Transverse colon (tissue), 4 donors: ENCODE results near the gene AOAH. TPM values are rescaled to one million over a fixed set of nuclear protein-coding genes. Genes with fewer than 3 reads are reported as not detected.
A peak's percentile ranks its signal among the peaks of the same experiment; 100 is the strongest.

Experiments used
- DNase-seq: peaks from one replicate; pipeline ENCODE4 v3.0.0-alpha.2; 2019
- H3K27ac ChIP-seq, 4 donors: fragments of 200-600 bp; sonication (generic); 2 replicates each; pipeline ENCODE4 v1.5.1; 2016 to 2018; ENCODE audit warnings: inconsistent platforms in 4 of 4
- H3K27me3 ChIP-seq: fragments of 200-600 bp; sonication (generic); 2 replicates; pipeline ENCODE4 v1.5.1; 2017; ENCODE audit warnings: inconsistent platforms
- H3K36me3 ChIP-seq, 4 donors: fragments of 200-600 bp; sonication (generic); 2 replicates each; pipeline ENCODE4 v1.5.1; 2017 to 2019; ENCODE audit warnings: inconsistent platforms in 4 of 4
- H3K4me1 ChIP-seq, 4 donors: fragments of 200-600 bp; sonication (generic); 2 replicates each; pipeline ENCODE4 v1.5.1; 2017 to 2020; ENCODE audit warnings: inconsistent platforms in 4 of 4
- H3K4me3 ChIP-seq, 4 donors: fragments of 200-600 bp; sonication (generic); 1 replicate in 1 of 4; 2 replicates in 3 of 4; pipeline versions ENCODE4 v1.5.1 to v1.6.1; 2017 to 2019; ENCODE audit warnings: inconsistent platforms in 4 of 4
- H3K9me3 ChIP-seq, 2 donors: fragments of 200-600 bp; sonication (generic); 2 replicates each; pipeline ENCODE4 v1.5.1; 2017 to 2019; ENCODE audit warnings: inconsistent platforms in 2 of 2
- EP300 ChIP-seq: sonication (generic); formaldehyde crosslinking; IDR thresholded peaks from one replicate; pipeline ENCODE4 v1.6.1; 2017; ENCODE audit warnings: antibody characterized with exemption, low read depth
- POLR2A ChIP-seq: fragments of 450-650 bp; IDR thresholded peaks from one replicate; pipeline ENCODE4 v1.6.1; 2016; ENCODE audit warnings: antibody characterized with exemption, mild to moderate bottlenecking, moderate library complexity
- POLR2AphosphoS5 ChIP-seq, 3 donors: sonication (generic); formaldehyde crosslinking; IDR thresholded peaks; one replicate each; pipeline ENCODE4 v1.6.1; 2016; ENCODE audit warnings: antibody characterized with exemption in 3 of 3
- WGBS, 2 donors: methylation state at CpG; one replicate each; pipeline ENCODE4 v1.1.5; 2018; ENCODE audit warnings: low coverage in 1 of 2; 5-methylcytosine and 5-hydroxymethylcytosine counted together
- in situ Hi-C, 4 donors: fragments of 200-750 bp; cut with MboI; loops; one replicate each; pipeline versions ENCODE4 v1.15.0 to v1.15.1; 2017; ENCODE audit warnings: low sequenced_read_pairs in 3 of 4, low pct_ligation_motif_present in 1 of 4, low pct_unique_long_range_greater_than_20kb in 1 of 4
- intact Hi-C: fragments of 100-400 bp; cut with DNase I; formaldehyde crosslinking; loops from one replicate; pipeline ENCODE4 v1.15.1; 2023; ENCODE audit warnings: low total_unique reads
- total RNA-seq, 4 donors: library from RNA; depleted of rRNA; stranded (reverse); fragments of >200 nt; gene quantifications; one replicate each; pipeline ENCODE4 v1.1.0, GENCODE V29; 2016
- TF ChIP-seq, protein P1 (sequence below), 5 experiments: fragments of 200-600 bp in 3 of 5; fragments of 450-650 bp in 2 of 5; sonication (generic) in 3 of 5; IDR thresholded peaks; 1 replicate in 2 of 5; 2 replicates in 3 of 5; pipeline ENCODE4 v1.5.1; 2016 to 2017; ENCODE audit warnings: antibody characterized with exemption in 5 of 5, inconsistent platforms in 3 of 5, mild to moderate bottlenecking in 2 of 5, moderate library complexity in 1 of 5

Gene AOAH
- total RNA-seq, 4 donors from 2014 or later, result 82.8 to 139 (median 102) TPM

DNA sequence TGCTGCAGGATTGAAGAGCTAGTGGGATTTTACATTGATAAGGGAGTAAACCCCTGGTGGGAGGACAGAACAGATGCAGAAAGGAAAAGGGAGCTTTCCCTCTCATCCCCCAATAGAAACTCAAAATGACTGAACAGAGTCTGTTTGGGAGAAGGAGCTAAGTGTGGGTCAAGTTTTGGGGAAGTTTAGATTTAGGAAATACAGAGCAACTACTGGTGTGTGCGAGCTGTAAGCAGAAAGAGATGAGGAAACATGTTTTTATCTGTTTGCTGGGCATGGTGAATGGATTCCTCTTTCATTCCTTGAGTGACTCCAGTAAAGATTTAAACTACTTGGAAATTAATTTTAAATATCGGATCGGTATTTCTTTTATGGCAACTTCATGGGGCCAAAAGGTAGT, 132.7 kb downstream of the AOAH start:
- no peak for TF ChIP-seq EP300
- intact Hi-C loops (no loop called here), in situ Hi-C loops (no loop called here)
- WGBS, 2 donors, result 75 to 100% methylated on average over 3 of the region's 3 CpGs
- Histone ChIP-seq H3K36me3 (peaks cover 0 to 2% (median 0%) of the 10 kb centered on the region in 4 donors), H3K27me3 (no peaks in the 10 kb centered on the region), H3K4me3 (no peak overlapping the region), H3K4me1 (no peaks in the 10 kb centered on the region), H3K9me3 (no peaks in the 10 kb centered on the region), H3K27ac (no peak overlapping the region)
- no peak for DNase-seq

DNA sequence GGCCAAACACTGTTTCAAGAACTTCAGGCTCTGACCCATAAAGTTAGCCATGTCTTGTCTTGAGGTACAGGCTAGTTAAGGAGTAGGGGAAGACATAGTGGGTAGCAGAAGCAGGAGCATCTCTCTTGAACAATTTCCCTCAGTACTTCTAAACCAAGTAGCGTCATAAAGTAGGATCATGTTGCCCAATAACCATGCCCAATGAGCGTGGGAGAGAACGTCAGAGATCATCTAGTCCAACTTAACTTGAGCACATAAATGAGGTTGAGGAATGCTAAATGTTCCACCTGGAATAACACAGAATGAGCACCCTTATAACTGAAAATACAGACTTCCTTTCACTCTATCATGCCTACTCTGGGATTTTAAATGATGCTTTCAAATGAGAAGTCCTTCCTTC, 134.9 kb downstream of the AOAH start:
- H3K27ac ChIP-seq, result no peak overlapping the region
- no peak overlapping the region for H3K4me3 ChIP-seq
- TF ChIP-seq EP300 (no peak), POLR2AphosphoS5 (IDR thresholded peaks at IDR 0.05) (no peak), POLR2A (no peak)
- TF ChIP-seq, protein P1, sequence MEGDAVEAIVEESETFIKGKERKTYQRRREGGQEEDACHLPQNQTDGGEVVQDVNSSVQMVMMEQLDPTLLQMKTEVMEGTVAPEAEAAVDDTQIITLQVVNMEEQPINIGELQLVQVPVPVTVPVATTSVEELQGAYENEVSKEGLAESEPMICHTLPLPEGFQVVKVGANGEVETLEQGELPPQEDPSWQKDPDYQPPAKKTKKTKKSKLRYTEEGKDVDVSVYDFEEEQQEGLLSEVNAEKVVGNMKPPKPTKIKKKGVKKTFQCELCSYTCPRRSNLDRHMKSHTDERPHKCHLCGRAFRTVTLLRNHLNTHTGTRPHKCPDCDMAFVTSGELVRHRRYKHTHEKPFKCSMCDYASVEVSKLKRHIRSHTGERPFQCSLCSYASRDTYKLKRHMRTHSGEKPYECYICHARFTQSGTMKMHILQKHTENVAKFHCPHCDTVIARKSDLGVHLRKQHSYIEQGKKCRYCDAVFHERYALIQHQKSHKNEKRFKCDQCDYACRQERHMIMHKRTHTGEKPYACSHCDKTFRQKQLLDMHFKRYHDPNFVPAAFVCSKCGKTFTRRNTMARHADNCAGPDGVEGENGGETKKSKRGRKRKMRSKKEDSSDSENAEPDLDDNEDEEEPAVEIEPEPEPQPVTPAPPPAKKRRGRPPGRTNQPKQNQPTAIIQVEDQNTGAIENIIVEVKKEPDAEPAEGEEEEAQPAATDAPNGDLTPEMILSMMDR (IDR thresholded peaks at IDR 0.05), result no peak
- WGBS, 2 donors, result 75 to 94% methylated on average over 2 to 3 of the region's 3 CpGs
- intact Hi-C loops, result no loop called here
- no peaks in the 10 kb centered on the region for H3K27me3 ChIP-seq
- H3K4me1 ChIP-seq, result no peaks in the 10 kb centered on the region
- peaks cover 0 to 2% (median 0%) of the 10 kb centered on the region in 4 donors for H3K36me3 ChIP-seq
- in situ Hi-C loops, result no loop called here
- no peaks in the 10 kb centered on the region for H3K9me3 ChIP-seq
- no peak for DNase-seq

DNA sequence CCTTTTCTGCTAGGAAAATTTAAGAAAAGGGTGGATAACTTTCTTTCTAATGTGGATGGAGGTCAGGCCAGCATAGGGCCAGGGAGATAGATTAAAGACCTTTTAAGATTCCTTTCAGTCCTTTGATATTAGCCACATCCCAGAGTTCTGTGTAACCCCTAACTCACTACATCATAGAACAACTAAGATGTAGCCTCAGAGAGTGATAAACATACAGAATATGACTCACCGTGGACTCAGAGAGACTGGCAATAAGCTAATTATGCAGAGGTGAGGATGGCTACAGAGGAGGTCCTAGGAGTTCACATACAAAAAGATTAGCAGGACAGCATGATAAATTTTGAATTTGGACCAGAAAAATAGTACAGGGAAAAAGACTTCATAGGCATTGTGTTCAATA, 141.0 kb downstream of the AOAH start:
- Histone ChIP-seq H3K9me3 (no peaks in the 10 kb centered on the region), H3K27me3 (no peaks in the 10 kb centered on the region), H3K36me3 (peaks cover 0 to 10% (median 0%) of the 10 kb centered on the region in 4 donors), H3K27ac (peak overlapping the region in 2 of 4 donors; percentile 36 to 53), H3K4me1 (no peaks in the 10 kb centered on the region), H3K4me3 (no peak overlapping the region)
- in situ Hi-C loops, result no loop called here
- intact Hi-C loops, result no loop called here
- TF ChIP-seq POLR2A (no peak), POLR2AphosphoS5 (IDR thresholded peaks at IDR 0.05) (no peak), EP300 (no peak)
- TF ChIP-seq, protein P1 (IDR thresholded peaks at IDR 0.05), result no peak
- WGBS, 2 donors, result 59 to 67% methylated on average over 1 of the region's 1 CpG
- DNase-seq, result no peak

DNA sequence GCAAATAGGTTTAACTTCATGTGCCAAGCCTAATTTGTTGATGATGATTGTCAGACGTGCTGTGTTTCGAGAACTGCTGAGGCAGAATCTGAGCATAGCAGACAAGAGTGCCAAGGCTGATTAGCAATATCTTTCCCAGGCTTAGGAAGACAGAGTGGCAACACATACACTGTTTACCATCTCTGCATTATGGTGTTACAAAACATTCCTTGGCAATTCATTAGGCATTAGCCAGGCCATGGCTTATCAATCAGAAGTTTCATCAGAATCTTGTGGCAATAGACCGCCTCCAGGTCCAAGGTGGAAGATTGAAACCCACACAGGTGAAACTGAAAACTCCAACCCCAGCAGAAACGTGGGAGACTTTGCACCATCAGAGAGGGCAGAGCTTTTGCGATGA, 148.5 kb downstream of the AOAH start:
- Histone ChIP-seq H3K4me1 (no peaks in the 10 kb centered on the region), H3K27me3 (no peaks in the 10 kb centered on the region), H3K4me3 (no peak overlapping the region), H3K9me3 (no peaks in the 10 kb centered on the region), H3K27ac (no peak overlapping the region), H3K36me3 (peaks cover 0 to 10% (median 0%) of the 10 kb centered on the region in 4 donors)
- TF ChIP-seq POLR2AphosphoS5 (IDR thresholded peaks at IDR 0.05) (no peak), POLR2A (no peak), EP300 (no peak)
- TF ChIP-seq, protein P1 (IDR thresholded peaks at IDR 0.05), result no peak
- no peak for DNase-seq
- in situ Hi-C loops (no loop called here), intact Hi-C loops (no loop called here)
- 81 to 91% methylated on average over 4 to 5 of the region's 5 CpGs for WGBS, 2 donors

DNA sequence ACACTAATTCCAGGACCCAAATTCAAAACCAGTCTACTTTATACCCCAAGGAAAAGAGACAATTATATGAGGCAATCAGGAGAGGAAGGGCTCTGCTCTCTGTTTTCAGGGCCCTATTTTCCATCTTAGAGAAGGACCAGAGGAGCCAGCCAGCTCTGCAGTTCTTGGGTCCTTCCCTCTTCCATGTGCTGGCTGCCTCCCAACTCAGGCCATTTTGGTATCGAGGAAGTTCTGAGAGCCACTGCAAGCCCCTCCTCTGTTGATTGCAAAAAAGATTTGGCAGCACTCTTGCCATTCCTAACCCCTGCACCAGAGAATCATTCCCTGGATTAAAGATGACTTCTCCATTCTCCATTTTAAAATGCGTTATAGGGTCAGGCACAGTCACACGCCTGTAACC, 151.2 kb downstream of the AOAH start:
- Histone ChIP-seq H3K27ac (no peak overlapping the region), H3K4me1 (no peaks in the 10 kb centered on the region), H3K4me3 (no peak overlapping the region), H3K36me3 (no peaks in the 10 kb centered on the region), H3K27me3 (no peaks in the 10 kb centered on the region), H3K9me3 (no peaks in the 10 kb centered on the region)
- no peak for TF ChIP-seq EP300
- WGBS, 2 donors, result 59 to 87% methylated on average over 3 of the region's 3 CpGs
- no peak for DNase-seq
- intact Hi-C loops, result no loop called here
- in situ Hi-C loops, result no loop called here
